Activated CD4-positive, CD25-positive, alpha-beta regulatory T cell treated with anti-CD3 and anti-CD28 coated beads, Interleukin-2, amount 50 U/mL, for 16 hours (primary cell): Measurements from ENCODE around the gene APOL5.
"Not testable (repeated sequence)": the region's sequence is repeated elsewhere in the genome, so short reads cannot be mapped to it uniquely, and the experiment has no call there.

ENCODE experiments used
- DNase-seq: peaks from one replicate; pipeline ENCODE4 v3.0.0-alpha.2; 2020; ENCODE audit warnings: low read depth, low spot score

APOL5 gene

DNA sequence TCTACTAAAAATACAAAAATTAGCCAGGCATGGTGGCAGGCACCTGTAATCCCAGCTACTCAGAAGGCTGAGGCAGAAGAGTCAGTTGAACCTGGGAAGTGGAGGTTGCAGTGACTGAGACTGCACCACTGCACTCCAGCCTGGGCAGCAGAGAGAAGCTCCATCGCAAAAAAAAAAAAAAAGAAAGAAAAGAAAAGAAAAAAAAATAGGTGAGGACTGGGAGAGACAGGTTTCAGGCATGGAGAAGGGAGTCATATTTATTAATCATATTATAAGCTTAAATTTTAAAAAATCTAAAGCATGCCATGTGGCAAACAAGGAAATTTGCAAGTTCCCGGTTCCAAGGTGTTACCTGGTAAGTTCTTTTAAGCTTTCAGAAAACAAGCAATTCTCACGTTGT lies at the start of gene APOL5:
Gene APOL5, plus strand, starts transcription at position 301 of the 400 bp plus-strand sequence. Its CDS starts 0 bp downstream, at position 301.
- no peak for DNase-seq

GRCh38 chr22:35674335-35674734 lies 43.3 kb upstream of the APOL5 start:
- no peak for DNase-seq

DNA sequence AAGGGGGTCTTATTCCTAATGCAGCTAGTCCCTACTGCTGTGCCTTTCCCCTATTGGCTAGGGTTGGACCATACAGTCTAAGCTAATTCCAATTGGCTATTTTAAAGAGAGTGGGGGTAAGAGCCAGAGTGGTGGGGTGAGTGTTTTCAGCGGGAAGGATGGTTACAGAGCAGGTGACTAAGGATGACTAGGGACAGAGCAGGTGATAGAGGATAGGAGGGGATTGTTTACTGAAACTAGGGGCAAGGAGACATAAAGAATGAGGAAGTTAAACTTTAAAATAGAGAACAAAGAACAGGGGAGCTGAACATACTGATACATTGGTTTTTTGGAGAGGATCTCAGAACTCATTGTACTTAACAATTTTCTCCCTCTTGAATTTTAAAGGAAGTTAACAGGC lies 41.6 kb upstream of the APOL5 start:
- DNase-seq = not testable (repeated sequence)

GRCh38 chr22:35677460-35678187 lies 40.0 kb upstream of the APOL5 start:
- DNase-seq = no peak

- no peak for DNase-seq
Observed at GRCh38 chr22:35678836-35679235, 38.8 kb upstream of the APOL5 start.

GRCh38 chr22:35679492-35679891 lies 38.2 kb upstream of the APOL5 start:
- peak; percentile 36 for DNase-seq

GRCh38 chr22:35681454-35682052 lies 36.1 kb upstream of the APOL5 start:
- no peak for DNase-seq

DNA sequence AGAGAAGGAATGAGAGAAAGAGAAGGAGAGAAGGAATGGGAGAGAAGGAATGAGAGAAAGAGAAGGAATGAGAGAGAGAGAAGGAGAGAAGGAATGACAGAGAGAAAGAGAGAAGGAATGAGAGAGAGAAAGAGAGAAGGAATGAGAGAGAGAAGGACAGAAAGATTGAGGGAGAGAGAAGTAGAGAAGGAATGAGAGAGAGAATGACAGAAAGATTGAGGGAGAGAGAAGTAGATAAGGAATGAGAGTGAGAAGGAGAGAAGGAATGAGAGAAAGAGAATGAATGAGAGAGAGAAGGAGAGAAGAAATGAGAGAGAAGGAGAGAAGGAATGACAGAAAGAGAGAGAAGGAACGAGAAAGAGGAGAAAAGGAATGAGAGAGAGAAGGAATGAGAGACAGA lies 34.1 kb upstream of the APOL5 start:
- DNase-seq = no peak

DNA sequence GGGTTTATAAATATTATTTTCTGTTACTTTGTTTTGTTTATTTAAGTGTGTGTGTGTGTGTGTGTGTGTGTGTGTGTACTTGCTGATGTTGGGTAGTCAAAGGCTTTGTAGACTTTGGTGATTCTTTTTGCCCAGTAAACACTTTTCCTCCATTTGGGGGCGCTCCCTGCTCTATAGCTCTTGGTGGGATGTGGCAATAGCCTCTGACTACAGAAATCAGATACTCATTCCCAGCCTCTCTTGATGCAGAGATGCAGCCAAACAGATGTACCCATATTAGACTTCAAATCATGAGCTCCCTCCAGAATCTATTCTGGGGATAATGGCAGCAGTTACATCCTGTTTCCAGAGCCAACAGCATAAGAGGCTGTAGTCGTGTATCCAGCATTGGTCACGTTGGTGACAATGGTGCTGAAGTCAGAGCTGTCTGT lies 33.4 kb upstream of the APOL5 start:
- no peak for DNase-seq

- DNase-seq = no peak
Observed at GRCh38 chr22:35684732-35685131, 32.9 kb upstream of the APOL5 start.

GRCh38 chr22:35685731-35686130 lies 31.9 kb upstream of the APOL5 start:
- DNase-seq = no peak

DNA sequence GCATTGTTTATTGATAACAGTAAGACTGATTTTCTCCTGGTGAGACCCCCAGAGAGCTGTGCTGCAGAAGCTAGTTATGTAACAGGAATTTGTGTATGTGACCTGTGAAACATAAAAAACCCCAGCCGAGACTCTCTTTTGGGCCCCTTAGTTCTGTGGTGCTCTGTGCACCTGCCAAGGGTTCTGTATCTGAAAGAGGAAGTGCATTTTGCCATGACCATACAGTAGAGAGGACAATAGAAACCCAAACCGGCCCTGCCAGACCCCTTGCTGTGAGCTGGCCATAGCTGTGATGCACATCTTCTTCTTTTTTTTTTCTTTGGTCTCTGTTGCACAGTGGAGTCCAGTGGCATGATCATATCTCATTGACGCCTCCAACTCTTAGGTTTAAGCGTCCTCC lies 31.4 kb upstream of the APOL5 start:
- no peak for DNase-seq

GRCh38 chr22:35687461-35687860 lies 30.2 kb upstream of the APOL5 start:
- DNase-seq = no peak

GRCh38 chr22:35688913-35689675 lies 28.6 kb upstream of the APOL5 start:
- DNase-seq = no peak

- no peak for DNase-seq
Observed at GRCh38 chr22:35690001-35690400, 27.7 kb upstream of the APOL5 start.

DNA sequence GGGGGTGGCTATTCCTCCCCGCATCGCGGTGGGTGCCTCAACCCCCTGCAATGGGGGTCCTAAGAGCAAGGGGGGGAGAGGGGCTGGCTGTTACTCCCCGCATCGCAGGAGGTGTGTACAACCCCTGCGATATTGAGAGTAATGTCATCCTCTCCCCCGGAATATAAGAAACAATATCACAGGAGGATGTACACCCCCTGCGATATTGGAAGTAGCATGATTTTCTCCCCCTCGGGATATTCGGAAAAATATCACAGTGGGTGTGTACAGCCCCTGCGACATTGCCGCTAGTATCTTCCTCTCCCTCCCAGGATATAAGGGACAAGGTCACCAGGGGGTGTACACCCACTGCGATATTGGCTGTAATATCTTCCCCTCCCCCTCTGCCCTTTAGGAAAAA lies 22.5 kb upstream of the APOL5 start:
- DNase-seq = no peak

DNA sequence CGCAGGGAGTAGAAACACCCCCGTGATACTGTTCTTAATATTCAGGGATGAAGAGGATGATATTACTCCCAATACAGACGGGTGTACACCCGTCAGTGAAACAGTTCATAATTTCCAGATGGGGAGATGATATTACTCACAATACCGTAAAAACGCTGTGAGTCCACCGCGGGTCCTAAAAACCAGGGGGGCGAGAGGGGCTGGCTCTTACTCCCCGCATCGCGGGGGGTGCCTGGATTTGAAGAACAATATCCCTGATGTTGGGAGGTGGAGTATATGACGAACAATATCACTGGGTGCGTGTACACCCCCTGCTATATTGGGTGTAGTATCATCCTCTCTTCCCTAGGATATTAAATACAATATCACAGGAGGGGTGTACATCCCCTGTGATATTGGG lies 20.5 kb upstream of the APOL5 start:
- DNase-seq = no peak

DNA sequence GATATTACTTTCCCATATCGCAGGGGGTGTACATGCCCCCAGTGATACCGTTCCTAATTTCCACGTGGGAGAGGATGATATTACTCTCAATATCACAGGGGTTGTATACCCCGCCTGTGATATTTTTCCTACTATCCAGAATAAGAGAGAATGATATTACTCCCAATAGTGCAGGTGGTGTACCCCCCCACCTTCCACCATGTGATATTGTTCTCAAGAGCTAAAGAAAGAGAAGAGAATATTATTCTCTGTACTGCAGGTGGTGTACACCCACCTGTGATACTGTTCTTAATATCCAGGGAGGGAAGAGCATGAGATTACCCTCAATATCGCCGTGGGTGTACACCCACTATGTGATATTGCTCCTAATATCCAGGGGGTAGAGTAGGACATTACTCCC lies 17.8 kb upstream of the APOL5 start:
- not testable (repeated sequence) for DNase-seq

DNA sequence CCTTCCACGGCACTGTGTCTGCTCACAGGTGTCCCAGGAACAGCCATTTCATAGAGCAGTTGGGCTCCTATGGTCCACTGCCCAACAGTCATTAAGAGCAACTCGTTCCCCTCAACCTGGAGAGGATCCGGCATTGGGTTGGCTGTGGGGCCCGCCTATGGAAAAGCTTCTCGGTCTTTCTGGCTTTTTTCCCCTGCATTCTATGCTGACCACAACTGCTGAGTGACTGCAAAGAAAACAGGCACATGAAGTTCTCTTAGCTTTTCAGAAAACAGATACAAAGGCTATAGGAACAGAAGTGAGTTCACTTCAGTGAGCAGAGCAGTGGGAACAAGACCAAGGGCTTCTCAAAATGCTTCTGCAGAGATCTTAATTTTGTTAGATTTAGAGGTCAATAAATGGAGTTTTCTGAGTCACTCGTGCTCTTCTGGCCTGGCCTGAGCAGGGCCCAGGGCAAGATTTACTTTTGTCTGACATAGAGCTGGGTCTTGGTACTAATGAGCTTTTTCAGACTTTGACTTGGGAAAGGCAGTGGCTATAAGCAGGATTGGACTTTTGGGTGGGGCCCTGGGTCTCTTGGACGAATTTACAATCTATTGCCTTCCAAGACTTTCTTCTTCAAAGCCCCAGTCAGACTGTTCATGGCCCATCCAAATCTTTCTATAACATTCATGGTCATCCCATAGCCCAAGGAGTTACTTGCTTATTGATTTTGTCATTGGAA lies 13.6 kb upstream of the APOL5 start:
- DNase-seq = no peak

DNA sequence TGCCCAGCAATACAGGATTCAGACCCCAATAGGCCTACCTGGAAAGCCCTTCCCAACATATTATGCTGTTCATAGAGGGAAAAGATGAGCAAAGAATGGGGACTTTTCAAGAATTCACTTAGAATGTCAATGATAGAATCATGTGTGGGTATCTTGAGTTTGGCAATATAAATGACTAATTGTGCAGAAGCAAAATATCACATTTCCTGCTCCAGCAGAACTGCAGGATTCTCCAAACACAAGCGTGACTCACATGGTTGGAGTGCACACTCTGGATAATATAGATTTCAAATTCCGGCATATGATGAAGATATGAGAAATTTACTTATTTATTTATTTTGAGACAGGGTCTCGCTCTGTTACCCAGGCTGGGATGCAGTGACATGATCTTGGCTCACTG lies 12.5 kb upstream of the APOL5 start:
- no peak for DNase-seq

DNA sequence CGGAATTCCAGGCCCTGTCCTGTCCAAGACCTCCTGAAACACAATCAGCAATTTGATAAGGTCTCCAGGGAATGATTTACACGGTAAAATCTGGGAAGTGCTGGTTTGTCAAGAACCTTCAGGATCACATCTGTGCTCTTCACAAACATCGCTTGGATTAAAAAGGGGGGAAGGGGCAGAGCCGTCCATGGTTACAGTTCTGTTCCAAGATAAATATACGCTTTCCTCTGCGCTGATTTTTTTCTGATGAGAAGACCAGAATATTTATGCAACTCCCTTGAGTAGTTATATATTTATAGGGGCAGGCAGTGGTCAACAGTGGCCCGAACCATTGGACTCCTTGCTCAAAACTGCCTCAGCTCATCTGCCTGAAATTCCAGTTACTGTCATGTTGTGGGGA lies 9.2 kb upstream of the APOL5 start:
- no peak for DNase-seq

DNA sequence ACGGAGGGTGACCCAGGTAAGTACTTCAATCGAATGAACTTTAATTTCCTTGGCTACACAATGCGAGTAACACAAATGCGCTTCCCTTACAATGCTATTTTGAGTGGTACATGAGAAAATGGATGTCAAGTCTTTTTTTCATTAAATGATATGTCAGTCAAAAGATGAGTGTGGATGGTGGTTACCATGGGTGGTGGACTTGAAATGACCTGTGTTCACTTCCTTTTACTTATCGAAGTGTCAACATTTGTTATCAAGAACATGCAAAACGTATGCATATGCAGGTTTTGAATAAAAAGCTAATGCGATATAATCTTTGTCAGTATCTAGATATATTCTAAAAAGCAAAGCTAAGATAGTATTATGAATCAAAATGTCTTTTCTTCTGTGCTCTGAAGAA lies 8.8 kb upstream of the APOL5 start:
- no peak for DNase-seq
